ENCODE data around the gene PTPRF. TPM values are rescaled to one million over a fixed set of nuclear protein-coding genes. Genes with fewer than 3 reads are reported as not detected.
"Not testable (repeated sequence)": the region's sequence is repeated elsewhere in the genome, so short reads cannot be mapped to it uniquely, and the experiment has no call there.

The PTPRF gene
- polyA plus RNA-seq, 1 experiment = 68.3 TPM

DNA sequence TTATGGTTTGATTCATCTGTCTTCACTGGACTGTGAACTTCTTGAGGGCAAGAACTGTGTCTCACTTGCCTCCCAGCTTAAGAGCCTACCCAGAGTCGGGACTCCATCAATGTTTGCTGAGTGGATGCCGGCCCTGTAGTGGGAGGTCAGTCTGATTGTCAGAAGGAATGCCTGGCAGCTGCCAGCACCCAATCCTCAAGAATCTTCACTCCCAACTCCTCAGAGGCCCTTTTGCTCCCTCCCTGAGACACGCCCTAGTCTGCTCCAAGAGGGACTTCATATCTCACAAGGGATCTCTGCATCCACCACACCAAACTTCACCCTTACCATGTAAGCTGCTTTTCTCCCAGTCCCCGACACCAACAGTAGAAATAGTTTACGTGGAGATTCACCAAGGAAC is 104.0 kb downstream of the PTPRF start:
- H3K27me3 ChIP-seq (ENCODE audit: control insufficient read depth, insufficient read depth, low read length) = no peaks in the 10 kb centered on the region
- TF ChIP-seq, protein P1, sequence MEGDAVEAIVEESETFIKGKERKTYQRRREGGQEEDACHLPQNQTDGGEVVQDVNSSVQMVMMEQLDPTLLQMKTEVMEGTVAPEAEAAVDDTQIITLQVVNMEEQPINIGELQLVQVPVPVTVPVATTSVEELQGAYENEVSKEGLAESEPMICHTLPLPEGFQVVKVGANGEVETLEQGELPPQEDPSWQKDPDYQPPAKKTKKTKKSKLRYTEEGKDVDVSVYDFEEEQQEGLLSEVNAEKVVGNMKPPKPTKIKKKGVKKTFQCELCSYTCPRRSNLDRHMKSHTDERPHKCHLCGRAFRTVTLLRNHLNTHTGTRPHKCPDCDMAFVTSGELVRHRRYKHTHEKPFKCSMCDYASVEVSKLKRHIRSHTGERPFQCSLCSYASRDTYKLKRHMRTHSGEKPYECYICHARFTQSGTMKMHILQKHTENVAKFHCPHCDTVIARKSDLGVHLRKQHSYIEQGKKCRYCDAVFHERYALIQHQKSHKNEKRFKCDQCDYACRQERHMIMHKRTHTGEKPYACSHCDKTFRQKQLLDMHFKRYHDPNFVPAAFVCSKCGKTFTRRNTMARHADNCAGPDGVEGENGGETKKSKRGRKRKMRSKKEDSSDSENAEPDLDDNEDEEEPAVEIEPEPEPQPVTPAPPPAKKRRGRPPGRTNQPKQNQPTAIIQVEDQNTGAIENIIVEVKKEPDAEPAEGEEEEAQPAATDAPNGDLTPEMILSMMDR (IDR thresholded peaks at IDR 0.05; ENCODE audit: low read depth, low read length) = no peak
- H3K4me3 ChIP-seq (ENCODE audit: low read depth, low read length) = no peak overlapping the region
- no peak overlapping the region for H3K27ac ChIP-seq (ENCODE audit: low read depth, low read length)
- DNase-seq (ENCODE audit: low read depth, low spot score) = no peak
- CTCF ChIA-PET = interaction anchor here (0.5 kb wide), 1 partner anchor 12 kb away, joined by 3 read pairs; no protein-coding TSS in a partner anchor
- H3K9me3 ChIP-seq (ENCODE audit: control insufficient read depth, insufficient read depth, low read length) = no peaks in the 10 kb centered on the region
- POLR2A ChIA-PET = interaction anchor here (3.2 kb wide), 1 partner anchor 15 kb away, joined by 10 read pairs; the partner anchor contains the start of gene KDM4A

DNA sequence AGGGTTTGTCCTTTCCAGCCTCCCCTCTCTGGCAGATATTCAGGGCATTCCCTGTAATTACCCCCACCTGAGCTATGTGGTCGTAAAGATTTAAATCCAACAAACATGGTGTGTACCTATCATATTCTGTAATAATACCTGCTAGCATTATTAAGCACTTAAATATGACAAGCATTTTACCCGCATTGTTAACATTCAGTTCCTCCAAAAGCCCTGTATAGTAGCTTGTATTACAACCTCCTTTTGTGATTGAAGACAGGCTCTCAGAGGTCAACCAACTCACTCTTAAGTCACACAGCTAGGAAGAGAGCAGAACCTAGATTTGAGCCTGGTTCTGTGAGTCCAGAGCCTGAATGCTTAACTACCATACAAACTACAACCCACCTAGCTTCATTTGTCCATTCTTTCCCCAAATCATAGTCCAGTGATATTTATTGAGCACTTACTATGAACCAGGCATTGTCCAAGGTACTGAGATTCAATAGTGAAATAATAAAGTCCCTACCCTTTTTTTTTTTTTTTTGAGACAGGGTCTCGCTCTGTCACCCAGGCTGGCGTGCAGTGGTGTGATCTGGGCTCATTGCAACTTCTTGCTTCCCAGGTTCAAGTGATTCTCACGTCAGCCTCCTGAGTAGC is 105.4 kb downstream of the PTPRF start:
- Histone ChIP-seq H3K9me3 (ENCODE audit: control insufficient read depth, insufficient read depth, low read length) (no peaks in the 10 kb centered on the region), H3K27me3 (ENCODE audit: control insufficient read depth, insufficient read depth, low read length) (no peaks in the 10 kb centered on the region), H3K27ac (ENCODE audit: low read depth, low read length) (no peak overlapping the region), H3K4me3 (ENCODE audit: low read depth, low read length) (no peak overlapping the region)
- POLR2A ChIA-PET = interaction anchor here (3.2 kb wide), 1 partner anchor 14 kb away, joined by 10 read pairs; the partner anchor contains the start of gene KDM4A
- TF ChIP-seq, protein P1 (IDR thresholded peaks at IDR 0.05; ENCODE audit: low read depth, low read length) = no peak
- DNase-seq (ENCODE audit: low read depth, low spot score) = no peak
- CTCF ChIA-PET = interaction anchor here (1.2 kb wide), 1 partner anchor 410 kb away, joined by 3 read pairs; no protein-coding TSS in a partner anchor

DNA sequence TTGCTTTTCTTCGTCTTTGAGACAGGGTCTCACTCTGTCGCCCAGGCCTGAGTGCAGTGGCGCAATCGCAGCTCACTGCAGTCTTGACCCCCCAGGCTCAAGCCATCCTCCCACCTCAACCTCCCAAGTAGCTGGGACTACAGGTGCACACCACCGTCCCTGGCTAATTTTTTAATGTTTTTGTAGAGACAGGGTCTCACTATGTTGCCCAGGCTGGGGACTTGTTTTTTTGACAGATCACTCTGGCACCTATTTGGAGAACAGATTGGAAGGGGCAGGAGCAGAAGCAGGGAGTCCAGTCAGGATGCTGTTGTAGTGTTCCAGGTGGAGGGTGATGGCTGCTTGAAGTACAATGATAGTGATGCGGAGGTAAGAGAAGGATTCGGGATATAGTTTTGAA is 106.6 kb downstream of the PTPRF start:
- Histone ChIP-seq H3K9me3 (ENCODE audit: control insufficient read depth, insufficient read depth, low read length) (no peaks in the 10 kb centered on the region), H3K4me3 (ENCODE audit: low read depth, low read length) (no peak overlapping the region), H3K27ac (ENCODE audit: low read depth, low read length) (no peak overlapping the region), H3K27me3 (ENCODE audit: control insufficient read depth, insufficient read depth, low read length) (no peaks in the 10 kb centered on the region)
- no peak for DNase-seq (ENCODE audit: low read depth, low spot score)
- TF ChIP-seq, protein P1 (IDR thresholded peaks at IDR 0.05; ENCODE audit: low read depth, low read length) = no peak
- POLR2A ChIA-PET = interaction anchor here (3.2 kb wide), 1 partner anchor 13 kb away, joined by 10 read pairs; the partner anchor contains the start of gene KDM4A
- CTCF ChIA-PET = no interaction called here

DNA sequence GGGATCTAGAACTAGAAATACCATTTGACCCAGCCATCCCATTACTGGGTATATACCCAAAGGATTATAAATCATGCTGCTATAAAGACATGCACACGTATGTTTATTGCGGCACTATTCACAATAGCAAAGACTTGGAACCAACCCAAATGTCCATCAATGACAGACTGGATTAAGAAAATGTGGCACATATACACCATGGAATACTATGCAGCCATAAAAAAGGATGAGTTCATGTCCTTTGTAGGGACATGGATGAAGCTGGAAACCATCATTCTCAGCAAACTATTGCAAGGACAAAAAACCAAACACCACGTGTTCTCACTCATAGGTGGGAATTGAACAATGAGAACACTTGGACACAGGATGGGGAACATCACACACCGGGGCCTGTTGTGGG is 107.7 kb downstream of the PTPRF start:
- CTCF ChIA-PET; H3K9me3 ChIP-seq (ENCODE audit: control insufficient read depth, insufficient read depth, low read length); H3K27me3 ChIP-seq (ENCODE audit: control insufficient read depth, insufficient read depth, low read length); DNase-seq (ENCODE audit: low read depth, low spot score); H3K27ac ChIP-seq (ENCODE audit: low read depth, low read length); POLR2A ChIA-PET; H3K4me3 ChIP-seq (ENCODE audit: low read depth, low read length): not testable (repeated sequence)

DNA sequence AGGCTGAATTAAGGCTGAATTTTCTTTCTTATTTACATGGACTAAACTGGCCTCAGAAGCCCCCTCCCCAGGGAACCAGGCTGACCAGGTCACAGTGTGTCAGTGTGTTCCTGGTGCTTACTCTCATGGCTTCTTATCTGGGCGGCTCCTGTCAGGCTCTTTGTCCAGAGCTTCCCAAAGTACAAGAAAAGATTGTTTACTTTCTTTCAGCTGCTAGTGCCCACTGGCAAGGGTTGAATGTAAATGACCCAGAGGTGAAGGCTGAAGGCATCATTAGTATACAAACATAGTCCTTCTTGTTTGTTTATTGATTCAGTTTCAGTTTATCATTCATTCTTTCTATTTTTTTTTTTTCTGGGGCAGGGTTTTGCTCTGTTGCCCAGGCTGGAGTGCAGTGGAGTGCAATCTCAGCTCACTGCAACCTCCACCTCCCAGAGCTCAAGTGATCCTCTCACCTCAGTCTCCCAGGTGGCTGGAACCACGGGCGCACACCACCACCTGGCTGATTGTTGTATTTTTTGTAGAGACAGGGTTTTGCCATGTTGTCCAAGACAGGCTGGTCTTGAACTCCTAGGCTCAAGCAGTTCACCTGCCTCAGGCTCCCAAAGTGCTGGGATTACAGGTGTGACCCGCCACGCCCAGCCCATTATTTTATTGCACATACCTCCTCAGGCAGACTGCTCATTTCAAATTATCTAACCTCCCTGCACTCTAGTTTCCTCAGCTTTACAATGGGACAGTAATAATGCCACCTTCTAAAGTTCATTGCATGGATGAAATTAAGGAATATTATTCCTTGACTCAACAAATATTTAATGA is 109.5 kb downstream of the PTPRF start:
- H3K9me3 ChIP-seq (ENCODE audit: control insufficient read depth, insufficient read depth, low read length) = no peaks in the 10 kb centered on the region
- no peak overlapping the region for H3K4me3 ChIP-seq (ENCODE audit: low read depth, low read length)
- no peak overlapping the region for H3K27ac ChIP-seq (ENCODE audit: low read depth, low read length)
- DNase-seq (ENCODE audit: low read depth, low spot score) = no peak
- TF ChIP-seq, protein P1 (IDR thresholded peaks at IDR 0.05; ENCODE audit: low read depth, low read length) = no peak
- CTCF ChIA-PET = no interaction called here
- H3K27me3 ChIP-seq (ENCODE audit: control insufficient read depth, insufficient read depth, low read length) = no peaks in the 10 kb centered on the region
- POLR2A ChIA-PET = interaction anchor here (0.8 kb wide), 1 partner anchor 10 kb away, joined by 4 read pairs; the partner anchor contains the start of gene KDM4A

All from AG04450 (cell line).